CD4-positive, alpha-beta T cell treated with Interleukin-1 beta for 1 hour (primary cell): ENCODE results near the gene FAM83C.
A peak's percentile ranks its signal among the peaks of the same experiment; 100 is the strongest.
"Not testable (repeated sequence)": the region's sequence is repeated elsewhere in the genome, so short reads cannot be mapped to it uniquely, and the experiment has no call there.

Source experiments
- DNase-seq, 2 donors: peaks; one replicate each; pipeline ENCODE4 v3.0.0-alpha.2; 2020 to 2022

Gene FAM83C

GRCh38 chr20:35262731-35263531 lies 29.3 kb downstream of the FAM83C start:
- DNase-seq: not testable (repeated sequence)

- DNase-seq: not testable (repeated sequence)
Observed at GRCh38 chr20:35262321-35262720, 29.9 kb downstream of the FAM83C start.

- DNase-seq: no peak
Observed at GRCh38 chr20:35260426-35260825, 31.8 kb downstream of the FAM83C start.

GRCh38 chr20:35257175-35257909 lies 34.9 kb downstream of the FAM83C start:
- no peak for DNase-seq

- DNase-seq: no peak
Observed at GRCh38 chr20:35254448-35254999, 37.7 kb downstream of the FAM83C start.

- no peak for DNase-seq
Observed at GRCh38 chr20:35253010-35253409, 39.2 kb downstream of the FAM83C start.

GRCh38 chr20:35252598-35252997 lies 39.6 kb downstream of the FAM83C start:
- DNase-seq: not testable (repeated sequence)

GRCh38 chr20:35252037-35252461 lies 40.2 kb downstream of the FAM83C start:
- DNase-seq: peak; percentile 50 to 51

GRCh38 chr20:35251613-35251940 lies 40.6 kb downstream of the FAM83C start:
- no peak for DNase-seq

GRCh38 chr20:35248641-35249475 lies 43.4 kb downstream of the FAM83C start:
- DNase-seq: no peak

GRCh38 chr20:35246723-35247122 lies 45.5 kb downstream of the FAM83C start:
- no peak for DNase-seq

GRCh38 chr20:35243986-35244385 lies 48.2 kb downstream of the FAM83C start:
- DNase-seq: no peak

- no peak for DNase-seq
Observed at GRCh38 chr20:35243317-35243716, 48.9 kb downstream of the FAM83C start.

- no peak for DNase-seq
Observed at GRCh38 chr20:35240811-35241293, 51.4 kb downstream of the FAM83C start.

- DNase-seq: no peak
Observed at GRCh38 chr20:35240083-35240810, 52.0 kb downstream of the FAM83C start.

- DNase-seq: no peak
Observed at GRCh38 chr20:35238735-35239134, 53.5 kb downstream of the FAM83C start.

- DNase-seq: no peak
Observed at GRCh38 chr20:35238170-35238569, 54.1 kb downstream of the FAM83C start.

- no peak for DNase-seq
Observed at GRCh38 chr20:35237486-35237885, 54.7 kb downstream of the FAM83C start.

GRCh38 chr20:35235881-35236280 lies 56.3 kb downstream of the FAM83C start:
- DNase-seq: no peak
